ENCODE data around the gene ECEL1.

DNA sequence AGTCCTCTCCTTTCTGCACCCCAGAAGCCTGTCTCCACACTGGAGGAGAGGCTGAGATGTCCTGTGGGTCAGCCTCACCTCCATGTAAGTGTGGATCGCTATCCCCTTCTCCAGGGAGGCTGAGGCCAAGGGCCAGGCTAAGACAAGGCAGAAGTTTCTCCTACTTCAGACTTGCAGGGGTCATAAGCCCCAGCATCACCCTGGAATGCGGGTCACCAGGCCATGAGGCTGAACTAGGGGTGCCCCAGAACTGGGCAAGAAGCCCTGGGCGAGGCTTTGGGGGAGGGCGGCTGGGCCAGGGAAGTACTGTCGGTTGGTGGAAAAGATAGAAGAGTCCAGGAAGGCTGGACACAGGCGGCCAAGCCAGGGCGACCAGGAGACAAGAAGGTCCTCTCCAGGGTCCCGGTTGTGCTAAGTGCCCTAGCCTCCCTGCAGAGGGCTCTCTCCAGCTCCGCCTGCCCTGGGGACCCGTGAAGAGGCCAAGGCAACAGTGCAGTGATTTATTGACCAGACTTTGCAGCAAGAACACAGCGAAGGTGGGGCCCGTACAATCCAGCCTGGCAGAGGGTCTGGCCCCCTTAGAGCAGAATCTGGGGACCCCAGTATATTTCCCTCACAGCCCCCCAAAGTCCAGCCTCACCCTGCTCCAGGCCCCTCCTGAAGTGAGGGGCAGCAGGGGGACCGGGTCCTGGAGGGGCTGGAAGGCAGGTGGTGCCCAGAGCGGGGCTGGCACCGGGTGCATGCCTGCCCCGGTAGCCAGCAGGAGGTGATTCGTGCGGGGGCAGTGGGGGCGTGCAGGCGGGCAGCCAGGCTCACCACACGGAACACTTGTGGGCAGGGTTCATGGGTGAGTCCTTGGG, 8.1 kb downstream of the ECEL1 start:
- no peak for TF ChIP-seq POLR2A (IDR thresholded peaks at IDR 0.05; ENCODE audit: low read depth, low read length)
- TF ChIP-seq POLR2AphosphoS5 (IDR thresholded peaks at IDR 0.05; ENCODE audit: low read depth, low read length): no peak
- TF ChIP-seq SPI1 (IDR thresholded peaks at IDR 0.05; ENCODE audit: low read depth, low read length): no peak
- no peak for TF ChIP-seq TAF1 (IDR thresholded peaks at IDR 0.05; ENCODE audit: low read depth, low read length)
- no peak for TF ChIP-seq POU2F2 (IDR thresholded peaks at IDR 0.05; ENCODE audit: low read depth, low read length)
- no peak for TF ChIP-seq PAX5 (IDR thresholded peaks at IDR 0.05; ENCODE audit: insufficient read depth, low read length, severe bottlenecking)

All from GM12891 (cell line).